GM23338 (cell line): ENCODE measurements around the gene JUNB. TPM values are rescaled to one million over a fixed set of nuclear protein-coding genes. Genes with fewer than 3 reads are reported as not detected.

Experiments used
- ATAC-seq: fragments of 200-7000 bp; cut with Tn5 transposase; 3 replicates; pipeline ENCODE4 v1.9.1; 2020
- DNase-seq: peaks from one replicate; pipeline ENCODE4 v3.0.0-alpha.2; 2015; ENCODE audit warnings: low spot score
- H2AFZ ChIP-seq: fragments of 200-600 bp; sonication (generic); 2 replicates; pipeline ENCODE4 v1.8.0; 2016; ENCODE audit warnings: antibody characterized with exemption, mild to moderate bottlenecking, moderate library complexity
- H3F3A ChIP-seq: fragments of 200-600 bp; sonication (generic); replicated peaks from 2 replicates; pipeline ENCODE4 v1.8.0; 2017; ENCODE audit warnings: antibody characterized with exemption, mixed run types, low read depth
- H3K27ac ChIP-seq: fragments of 200-600 bp; sonication (generic); 2 replicates; pipeline ENCODE4 v1.6.1; 2016; ENCODE audit warnings: low read depth
- H3K27me3 ChIP-seq: fragments of 200-600 bp; sonication (generic); 2 replicates; pipeline ENCODE4 v1.8.0; 2016; ENCODE audit warnings: mild to moderate bottlenecking, mixed run types, moderate library complexity; ENCODE audit not compliant: insufficient read depth
- H3K36me3 ChIP-seq: fragments of 200-600 bp; sonication (generic); 2 replicates; pipeline ENCODE4 v1.8.0; 2016; ENCODE audit warnings: mild to moderate bottlenecking; ENCODE audit not compliant: insufficient read depth
- H3K4me1 ChIP-seq: fragments of 200-600 bp; sonication (generic); 2 replicates; pipeline ENCODE4 v1.8.0; 2016; ENCODE audit warnings: mild to moderate bottlenecking, moderate library complexity; ENCODE audit not compliant: insufficient read depth
- H3K4me2 ChIP-seq: fragments of 200-600 bp; sonication (generic); 2 replicates; pipeline ENCODE4 v1.7.1; 2017; ENCODE audit warnings: mixed run types
- H3K4me3 ChIP-seq: fragments of 200-600 bp; sonication (generic); 2 replicates; pipeline ENCODE4 v1.6.1; 2016; ENCODE audit warnings: mixed run types
- H3K79me2 ChIP-seq: fragments of 200-600 bp; sonication (generic); replicated peaks from 2 replicates; pipeline ENCODE4 v1.8.0; 2017; ENCODE audit warnings: mild to moderate bottlenecking; ENCODE audit not compliant: insufficient read depth
- H3K9me2 ChIP-seq: fragments of 200-600 bp; sonication (generic); 2 replicates; pipeline ENCODE4 v1.8.0; 2017; ENCODE audit not compliant: insufficient read depth
- H4K20me1 ChIP-seq: fragments of 200-600 bp; sonication (generic); replicated peaks from 2 replicates; pipeline ENCODE4 v1.8.0; 2017; ENCODE audit warnings: mild to moderate bottlenecking; ENCODE audit not compliant: insufficient read depth
- H3K27ac Mint-ChIP-seq: 2 replicates; pipeline ENCODE4 v1.8.0; 2020; ENCODE audit warnings: inconsistent platforms, mild to moderate bottlenecking, moderate library complexity, mixed read lengths
- H3K27me3 Mint-ChIP-seq: 3 replicates; pipeline ENCODE4 v1.8.0; 2022; ENCODE audit warnings: low read depth, mild to moderate bottlenecking, moderate library complexity, mixed read lengths, inconsistent platforms; ENCODE audit not compliant: insufficient read depth, poor library complexity
- H3K36me3 Mint-ChIP-seq: 3 replicates; pipeline ENCODE4 v1.8.0; 2021; ENCODE audit warnings: low read depth, mild to moderate bottlenecking, inconsistent platforms, moderate library complexity, mixed read lengths
- H3K4me1 Mint-ChIP-seq: 3 replicates; pipeline ENCODE4 v1.8.0; 2020; ENCODE audit warnings: mild to moderate bottlenecking, inconsistent platforms, mixed read lengths
- H3K4me3 Mint-ChIP-seq: 3 replicates; pipeline ENCODE4 v1.8.0; 2021; ENCODE audit warnings: moderate library complexity, mild to moderate bottlenecking, inconsistent platforms, mixed read lengths
- H3K9me3 Mint-ChIP-seq: 3 replicates; pipeline ENCODE4 v1.8.0; 2020; ENCODE audit warnings: moderate library complexity, mild to moderate bottlenecking, inconsistent platforms, mixed read lengths
- CREB1 ChIP-seq: fragments of 250-450 bp; sonication (Bioruptor Pico); IDR thresholded peaks from 2 replicates; pipeline ENCODE4 v1.5.0; 2020; ENCODE audit warnings: low read depth, mild to moderate bottlenecking, moderate library complexity
- EZH2 ChIP-seq: fragments of 200-600 bp; sonication (generic); IDR thresholded peaks from one replicate; pipeline ENCODE4 v1.8.0; 2017; ENCODE audit warnings: antibody characterized with exemption, mild to moderate bottlenecking, low read depth; ENCODE audit not compliant: unreplicated experiment
- EZH2phosphoT487 ChIP-seq: fragments of 200-600 bp; sonication (generic); IDR thresholded peaks from one replicate; pipeline ENCODE4 v1.8.1; 2018; ENCODE audit warnings: antibody characterized with exemption; ENCODE audit not compliant: unreplicated experiment
- JUNB ChIP-seq: IDR thresholded peaks from one replicate; pipeline ENCODE4 v1.6.1; 2016; ENCODE audit warnings: antibody characterized with exemption; ENCODE audit not compliant: unreplicated experiment
- NANOG ChIP-seq: IDR thresholded peaks from 2 replicates; pipeline ENCODE4 v1.6.1; 2016; ENCODE audit warnings: antibody characterized with exemption, borderline replicate concordance
- POLR2AphosphoS5 ChIP-seq: IDR thresholded peaks from 2 replicates; pipeline ENCODE4 v1.6.1; 2016; ENCODE audit warnings: antibody characterized with exemption, low read depth
- STAT1 ChIP-seq: IDR thresholded peaks from one replicate; pipeline ENCODE4 v1.6.1; 2016; ENCODE audit warnings: antibody characterized with exemption; ENCODE audit not compliant: unreplicated experiment
- ZNF114 ChIP-seq: fragments of 250-450 bp; sonication (Bioruptor Pico); IDR thresholded peaks from 2 replicates; pipeline ENCODE4 v1.5.0; 2020; ENCODE audit warnings: mild to moderate bottlenecking, moderate library complexity
- ZNF331 ChIP-seq: fragments of 250-450 bp; sonication (Bioruptor Pico); IDR thresholded peaks from 2 replicates; pipeline ENCODE4 v1.5.0; 2020; ENCODE audit warnings: low read depth, mild to moderate bottlenecking, moderate library complexity
- polyA plus RNA-seq: library from polyadenylated mRNA; unstranded; fragments of >200 nt; fragmentation: Nextera tagmentation; extraction: Ambion mirVana; gene quantifications from 2 replicates; pipeline ENCODE4 v1.2.1, GENCODE V29; 2016
- total RNA-seq: library from RNA; depleted of rRNA; stranded (reverse); fragments of >200 nt; shearing (Covaris generic); gene quantifications from 2 replicates; pipeline ENCODE4 v1.2.3, GENCODE V29; 2014
- TF ChIP-seq, protein P1 (sequence below): fragments of 250-450 bp; sonication (Bioruptor Pico); IDR thresholded peaks from 2 replicates; pipeline ENCODE4 v1.5.0; 2020; ENCODE audit warnings: mild to moderate bottlenecking, moderate library complexity
- TF ChIP-seq, protein P2 (sequence below), 2 experiments: fragments of 200-600 bp in 1 of 2; sonication (generic) in 1 of 2; conservative IDR thresholded peaks; 2 replicates each; pipeline versions ENCODE4 v1.5.1 to v1.6.1; 2016 to 2017; ENCODE audit warnings: antibody characterized with exemption in 2 of 2, low read depth in 2 of 2, mild to moderate bottlenecking in 2 of 2, moderate library complexity in 1 of 2
- TF ChIP-seq, protein P3 (sequence below): IDR thresholded peaks from 2 replicates; pipeline ENCODE4 v1.6.1; 2016; ENCODE audit warnings: antibody characterized with exemption
- TF ChIP-seq, protein P4 (sequence below): IDR thresholded peaks from one replicate; pipeline ENCODE4 v1.6.1; 2018; ENCODE audit warnings: antibody characterized with exemption; ENCODE audit not compliant: unreplicated experiment

The JUNB gene
- total and polyA plus RNA-seq, 2 experiments from 2014 or later, result 7.7 to 20.2 TPM

DNA sequence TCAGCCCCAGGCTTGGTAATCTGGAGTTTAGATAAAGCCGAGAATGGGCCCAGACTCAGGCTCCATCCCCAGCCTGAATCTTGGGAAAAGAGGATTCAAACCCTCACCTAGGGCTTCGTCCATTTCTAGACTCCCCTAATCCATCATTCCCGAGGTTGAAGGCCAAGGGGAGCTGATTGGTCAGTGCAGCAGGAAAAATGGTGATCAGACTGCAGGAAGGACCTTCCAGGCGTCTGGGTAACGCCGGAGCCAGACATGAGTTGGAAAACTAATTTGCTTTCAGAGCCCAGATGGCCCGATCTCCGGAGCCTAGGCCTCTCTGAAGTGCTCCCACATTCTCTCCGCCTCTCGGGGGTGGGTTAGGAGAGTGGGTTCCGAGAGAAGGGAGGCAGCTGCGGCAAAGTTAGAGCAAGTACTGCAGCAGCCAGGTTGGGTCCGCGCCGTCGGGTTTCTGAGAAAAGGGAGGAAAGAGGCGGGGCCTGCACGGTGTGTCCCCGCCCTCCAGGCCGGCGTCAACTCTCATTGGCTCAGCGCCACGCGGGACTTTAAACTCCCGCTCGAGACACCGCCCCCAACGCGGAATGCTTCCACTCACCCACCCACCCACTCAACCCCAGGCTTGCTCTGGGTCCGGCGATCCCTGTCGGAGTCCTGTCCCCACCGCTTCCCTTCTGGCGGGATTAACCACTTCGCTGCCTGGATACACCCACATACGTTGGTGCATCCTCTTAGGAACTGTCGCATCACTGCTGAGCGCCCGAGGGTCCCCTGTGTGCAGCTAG lies 43.9 kb downstream of the JUNB start:
- peaks cover 3% of the 10 kb centered on the region; the same call in 1 of the 2 replicates for H3K79me2 ChIP-seq
- peak overlapping the region; percentile 90 for H3K4me2 ChIP-seq
- DNase-seq (peak; percentile 90), ATAC-seq (peak; percentile 17)
- peak overlapping the region; percentile 63; the same call in 1 of the 2 replicates for H2AFZ ChIP-seq
- H3F3A ChIP-seq, result peaks cover 55% of the 10 kb centered on the region
- TF ChIP-seq ZNF331 (CRISPR knock-in tag), result no peak
- TF ChIP-seq, protein P1, sequence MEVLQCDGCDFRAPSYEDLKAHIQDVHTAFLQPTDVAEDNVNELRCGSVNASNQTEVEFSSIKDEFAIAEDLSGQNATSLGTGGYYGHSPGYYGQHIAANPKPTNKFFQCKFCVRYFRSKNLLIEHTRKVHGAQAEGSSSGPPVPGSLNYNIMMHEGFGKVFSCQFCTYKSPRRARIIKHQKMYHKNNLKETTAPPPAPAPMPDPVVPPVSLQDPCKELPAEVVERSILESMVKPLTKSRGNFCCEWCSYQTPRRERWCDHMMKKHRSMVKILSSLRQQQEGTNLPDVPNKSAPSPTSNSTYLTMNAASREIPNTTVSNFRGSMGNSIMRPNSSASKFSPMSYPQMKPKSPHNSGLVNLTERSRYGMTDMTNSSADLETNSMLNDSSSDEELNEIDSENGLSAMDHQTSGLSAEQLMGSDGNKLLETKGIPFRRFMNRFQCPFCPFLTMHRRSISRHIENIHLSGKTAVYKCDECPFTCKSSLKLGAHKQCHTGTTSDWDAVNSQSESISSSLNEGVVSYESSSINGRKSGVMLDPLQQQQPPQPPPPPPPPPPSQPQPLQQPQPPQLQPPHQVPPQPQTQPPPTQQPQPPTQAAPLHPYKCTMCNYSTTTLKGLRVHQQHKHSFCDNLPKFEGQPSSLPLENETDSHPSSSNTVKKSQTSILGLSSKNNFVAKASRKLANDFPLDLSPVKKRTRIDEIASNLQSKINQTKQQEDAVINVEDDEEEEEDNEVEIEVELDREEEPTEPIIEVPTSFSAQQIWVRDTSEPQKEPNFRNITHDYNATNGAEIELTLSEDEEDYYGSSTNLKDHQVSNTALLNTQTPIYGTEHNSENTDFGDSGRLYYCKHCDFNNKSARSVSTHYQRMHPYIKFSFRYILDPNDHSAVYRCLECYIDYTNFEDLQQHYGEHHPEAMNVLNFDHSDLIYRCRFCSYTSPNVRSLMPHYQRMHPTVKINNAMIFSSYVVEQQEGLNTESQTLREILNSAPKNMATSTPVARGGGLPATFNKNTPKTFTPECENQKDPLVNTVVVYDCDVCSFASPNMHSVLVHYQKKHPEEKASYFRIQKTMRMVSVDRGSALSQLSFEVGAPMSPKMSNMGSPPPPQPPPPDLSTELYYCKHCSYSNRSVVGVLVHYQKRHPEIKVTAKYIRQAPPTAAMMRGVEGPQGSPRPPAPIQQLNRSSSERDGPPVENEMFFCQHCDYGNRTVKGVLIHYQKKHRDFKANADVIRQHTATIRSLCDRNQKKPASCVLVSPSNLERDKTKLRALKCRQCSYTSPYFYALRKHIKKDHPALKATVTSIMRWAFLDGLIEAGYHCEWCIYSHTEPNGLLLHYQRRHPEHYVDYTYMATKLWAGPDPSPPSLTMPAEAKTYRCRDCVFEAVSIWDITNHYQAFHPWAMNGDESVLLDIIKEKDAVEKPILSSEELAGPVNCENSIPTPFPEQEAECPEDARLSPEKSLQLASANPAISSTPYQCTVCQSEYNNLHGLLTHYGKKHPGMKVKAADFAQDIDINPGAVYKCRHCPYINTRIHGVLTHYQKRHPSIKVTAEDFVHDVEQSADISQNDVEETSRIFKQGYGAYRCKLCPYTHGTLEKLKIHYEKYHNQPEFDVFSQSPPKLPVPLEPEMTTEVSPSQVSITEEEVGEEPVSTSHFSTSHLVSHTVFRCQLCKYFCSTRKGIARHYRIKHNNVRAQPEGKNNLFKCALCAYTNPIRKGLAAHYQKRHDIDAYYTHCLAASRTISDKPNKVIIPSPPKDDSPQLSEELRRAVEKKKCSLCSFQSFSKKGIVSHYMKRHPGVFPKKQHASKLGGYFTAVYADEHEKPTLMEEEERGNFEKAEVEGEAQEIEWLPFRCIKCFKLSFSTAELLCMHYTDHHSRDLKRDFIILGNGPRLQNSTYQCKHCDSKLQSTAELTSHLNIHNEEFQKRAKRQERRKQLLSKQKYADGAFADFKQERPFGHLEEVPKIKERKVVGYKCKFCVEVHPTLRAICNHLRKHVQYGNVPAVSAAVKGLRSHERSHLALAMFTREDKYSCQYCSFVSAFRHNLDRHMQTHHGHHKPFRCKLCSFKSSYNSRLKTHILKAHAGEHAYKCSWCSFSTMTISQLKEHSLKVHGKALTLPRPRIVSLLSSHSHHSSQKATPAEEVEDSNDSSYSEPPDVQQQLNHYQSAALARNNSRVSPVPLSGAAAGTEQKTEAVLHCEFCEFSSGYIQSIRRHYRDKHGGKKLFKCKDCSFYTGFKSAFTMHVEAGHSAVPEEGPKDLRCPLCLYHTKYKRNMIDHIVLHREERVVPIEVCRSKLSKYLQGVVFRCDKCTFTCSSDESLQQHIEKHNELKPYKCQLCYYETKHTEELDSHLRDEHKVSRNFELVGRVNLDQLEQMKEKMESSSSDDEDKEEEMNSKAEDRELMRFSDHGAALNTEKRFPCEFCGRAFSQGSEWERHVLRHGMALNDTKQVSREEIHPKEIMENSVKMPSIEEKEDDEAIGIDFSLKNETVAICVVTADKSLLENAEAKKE (CRISPR knock-in tag), result no peak
- TF ChIP-seq, protein P2, sequence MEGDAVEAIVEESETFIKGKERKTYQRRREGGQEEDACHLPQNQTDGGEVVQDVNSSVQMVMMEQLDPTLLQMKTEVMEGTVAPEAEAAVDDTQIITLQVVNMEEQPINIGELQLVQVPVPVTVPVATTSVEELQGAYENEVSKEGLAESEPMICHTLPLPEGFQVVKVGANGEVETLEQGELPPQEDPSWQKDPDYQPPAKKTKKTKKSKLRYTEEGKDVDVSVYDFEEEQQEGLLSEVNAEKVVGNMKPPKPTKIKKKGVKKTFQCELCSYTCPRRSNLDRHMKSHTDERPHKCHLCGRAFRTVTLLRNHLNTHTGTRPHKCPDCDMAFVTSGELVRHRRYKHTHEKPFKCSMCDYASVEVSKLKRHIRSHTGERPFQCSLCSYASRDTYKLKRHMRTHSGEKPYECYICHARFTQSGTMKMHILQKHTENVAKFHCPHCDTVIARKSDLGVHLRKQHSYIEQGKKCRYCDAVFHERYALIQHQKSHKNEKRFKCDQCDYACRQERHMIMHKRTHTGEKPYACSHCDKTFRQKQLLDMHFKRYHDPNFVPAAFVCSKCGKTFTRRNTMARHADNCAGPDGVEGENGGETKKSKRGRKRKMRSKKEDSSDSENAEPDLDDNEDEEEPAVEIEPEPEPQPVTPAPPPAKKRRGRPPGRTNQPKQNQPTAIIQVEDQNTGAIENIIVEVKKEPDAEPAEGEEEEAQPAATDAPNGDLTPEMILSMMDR (conservative IDR thresholded peaks at IDR 0.05; ENCODE audit: low read depth in 2 of 2), result no peak
- no peak for TF ChIP-seq STAT1
- no peak for TF ChIP-seq POLR2AphosphoS5
- TF ChIP-seq NANOG, result no peak
- TF ChIP-seq CREB1 (CRISPR knock-in tag), result no peak
- no peak for TF ChIP-seq JUNB
- TF ChIP-seq, protein P3, sequence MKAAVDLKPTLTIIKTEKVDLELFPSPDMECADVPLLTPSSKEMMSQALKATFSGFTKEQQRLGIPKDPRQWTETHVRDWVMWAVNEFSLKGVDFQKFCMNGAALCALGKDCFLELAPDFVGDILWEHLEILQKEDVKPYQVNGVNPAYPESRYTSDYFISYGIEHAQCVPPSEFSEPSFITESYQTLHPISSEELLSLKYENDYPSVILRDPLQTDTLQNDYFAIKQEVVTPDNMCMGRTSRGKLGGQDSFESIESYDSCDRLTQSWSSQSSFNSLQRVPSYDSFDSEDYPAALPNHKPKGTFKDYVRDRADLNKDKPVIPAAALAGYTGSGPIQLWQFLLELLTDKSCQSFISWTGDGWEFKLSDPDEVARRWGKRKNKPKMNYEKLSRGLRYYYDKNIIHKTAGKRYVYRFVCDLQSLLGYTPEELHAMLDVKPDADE, result no peak
- TF ChIP-seq, protein P4, sequence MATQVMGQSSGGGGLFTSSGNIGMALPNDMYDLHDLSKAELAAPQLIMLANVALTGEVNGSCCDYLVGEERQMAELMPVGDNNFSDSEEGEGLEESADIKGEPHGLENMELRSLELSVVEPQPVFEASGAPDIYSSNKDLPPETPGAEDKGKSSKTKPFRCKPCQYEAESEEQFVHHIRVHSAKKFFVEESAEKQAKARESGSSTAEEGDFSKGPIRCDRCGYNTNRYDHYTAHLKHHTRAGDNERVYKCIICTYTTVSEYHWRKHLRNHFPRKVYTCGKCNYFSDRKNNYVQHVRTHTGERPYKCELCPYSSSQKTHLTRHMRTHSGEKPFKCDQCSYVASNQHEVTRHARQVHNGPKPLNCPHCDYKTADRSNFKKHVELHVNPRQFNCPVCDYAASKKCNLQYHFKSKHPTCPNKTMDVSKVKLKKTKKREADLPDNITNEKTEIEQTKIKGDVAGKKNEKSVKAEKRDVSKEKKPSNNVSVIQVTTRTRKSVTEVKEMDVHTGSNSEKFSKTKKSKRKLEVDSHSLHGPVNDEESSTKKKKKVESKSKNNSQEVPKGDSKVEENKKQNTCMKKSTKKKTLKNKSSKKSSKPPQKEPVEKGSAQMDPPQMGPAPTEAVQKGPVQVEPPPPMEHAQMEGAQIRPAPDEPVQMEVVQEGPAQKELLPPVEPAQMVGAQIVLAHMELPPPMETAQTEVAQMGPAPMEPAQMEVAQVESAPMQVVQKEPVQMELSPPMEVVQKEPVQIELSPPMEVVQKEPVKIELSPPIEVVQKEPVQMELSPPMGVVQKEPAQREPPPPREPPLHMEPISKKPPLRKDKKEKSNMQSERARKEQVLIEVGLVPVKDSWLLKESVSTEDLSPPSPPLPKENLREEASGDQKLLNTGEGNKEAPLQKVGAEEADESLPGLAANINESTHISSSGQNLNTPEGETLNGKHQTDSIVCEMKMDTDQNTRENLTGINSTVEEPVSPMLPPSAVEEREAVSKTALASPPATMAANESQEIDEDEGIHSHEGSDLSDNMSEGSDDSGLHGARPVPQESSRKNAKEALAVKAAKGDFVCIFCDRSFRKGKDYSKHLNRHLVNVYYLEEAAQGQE, result no peak
- TF ChIP-seq EZH2phosphoT487, result no peak
- TF ChIP-seq ZNF114 (CRISPR knock-in tag), result no peak
- TF ChIP-seq EZH2, result no peak
- Mint-ChIP-seq H3K4me3 (peak overlapping the region; percentile 75), H3K36me3 (no peaks in the 10 kb centered on the region; the same call in 2 of the 3 replicates), H3K9me3 (no peaks in the 10 kb centered on the region), H3K27ac (no peak overlapping the region), H3K4me1 (peaks cover 39% of the 10 kb centered on the region), H3K27me3 (peaks cover 34% of the 10 kb centered on the region)
- H3K36me3 ChIP-seq, result no peaks in the 10 kb centered on the region
- H3K27me3 ChIP-seq, result peaks cover 14% of the 10 kb centered on the region
- peak overlapping the region; percentile 77 for H3K4me3 ChIP-seq
- no peak overlapping the region for H3K27ac ChIP-seq
- H3K4me1 ChIP-seq, result peaks cover 37% of the 10 kb centered on the region
- peaks cover 11% of the 10 kb centered on the region; the same call in 1 of the 2 replicates for H4K20me1 ChIP-seq
- H3K9me2 ChIP-seq, result no peaks in the 10 kb centered on the region
